BJ (cell line): ENCODE data around the gene PRKACA. TPM values are rescaled to one million over a fixed set of nuclear protein-coding genes. Genes with fewer than 3 reads are reported as not detected.

Experiments
- CTCF ChIA-PET: fragments of 350-600 bp; formaldehyde crosslinking; extraction: SDS; loops from one replicate; lab custom pipeline; 2021; ENCODE audit warnings: antibody characterized with exemption, inconsistent platforms; lab: Yijun Ruan, JAX
- POLR2A ChIA-PET: fragments of 300-600 bp; sonication (Branson Sonifier 250); formaldehyde crosslinking; extraction: SDS; loops from one replicate; lab custom pipeline; 2021; ENCODE audit warnings: antibody characterized with exemption; lab: Charles Lee
- DNase-seq: peaks from one replicate; pipeline ENCODE4 v3.0.0-alpha.2; 2011; ENCODE audit warnings: low read depth
- H3K27me3 ChIP-seq: 2 replicates; pipeline ENCODE4 v1.6.0; 2011; ENCODE audit warnings: low read length; ENCODE audit not compliant: control insufficient read depth, insufficient read depth
- H3K36me3 ChIP-seq: 2 replicates; pipeline ENCODE4 v1.5.1; 2011; ENCODE audit warnings: low read length; ENCODE audit not compliant: control insufficient read depth, insufficient read depth
- H3K4me3 ChIP-seq: 2 replicates; pipeline ENCODE4 v1.5.1; 2011; ENCODE audit warnings: low read depth, mild to moderate bottlenecking, control low read depth, low read length
- polyA minus RNA-seq: library from RNA; depleted of rRNA, polyadenylated mRNA; stranded (reverse); fragments of >200 nt; gene quantifications from 2 replicates; pipeline ENCODE4 v1.2.3, GENCODE V29; 2011; rRNA and poly(A)+ RNA removed
- polyA plus RNA-seq: library from polyadenylated mRNA; depleted of rRNA; stranded (reverse); fragments of >200 nt; gene quantifications from 2 replicates; pipeline ENCODE4 v1.2.3, GENCODE V29; 2011; rRNA removed
- TF ChIP-seq, protein P1 (sequence below): IDR thresholded peaks from 2 replicates; pipeline ENCODE4 v1.5.1; 2011; ENCODE audit warnings: low read depth, mild to moderate bottlenecking, control low read depth, inconsistent platforms, low read length, moderate library complexity; ENCODE audit not compliant: insufficient read depth

PRKACA gene
- 15.6 and 35.4 TPM in 2 replicates for polyA plus RNA-seq
- polyA minus RNA-seq, result 19.2 and 27.1 TPM in 2 replicates

DNA sequence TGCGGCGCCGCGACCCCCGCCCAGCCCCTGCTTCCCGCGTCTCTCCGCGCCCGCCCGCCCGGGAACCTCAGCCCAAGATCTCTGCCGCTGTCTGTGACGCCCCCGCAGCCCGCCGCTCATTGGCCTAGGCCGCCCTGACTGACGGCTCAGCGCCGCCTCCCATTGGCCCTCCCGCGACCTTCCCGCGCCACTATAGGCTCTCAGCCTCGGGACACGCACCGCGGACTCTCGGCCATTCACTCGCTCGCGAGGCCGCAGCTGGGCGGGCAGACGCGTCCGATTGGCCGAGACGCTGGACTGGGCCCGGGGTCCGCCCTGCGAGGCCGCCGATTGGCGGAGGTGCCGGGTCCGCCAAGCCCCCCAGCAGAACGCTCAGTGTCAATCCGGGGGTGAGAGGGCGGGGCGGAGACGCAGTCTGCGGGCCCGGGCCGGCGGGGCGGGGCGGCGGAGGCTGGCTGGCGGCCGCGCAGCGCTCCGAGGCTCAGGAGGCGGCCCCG is at the start of gene PRKACA:
TSS of gene PRKACA (minus strand) at position 95 of the 497 bp plus-strand sequence. CDS start 215 bp downstream, outside the sequence.
- TF ChIP-seq, protein P1, sequence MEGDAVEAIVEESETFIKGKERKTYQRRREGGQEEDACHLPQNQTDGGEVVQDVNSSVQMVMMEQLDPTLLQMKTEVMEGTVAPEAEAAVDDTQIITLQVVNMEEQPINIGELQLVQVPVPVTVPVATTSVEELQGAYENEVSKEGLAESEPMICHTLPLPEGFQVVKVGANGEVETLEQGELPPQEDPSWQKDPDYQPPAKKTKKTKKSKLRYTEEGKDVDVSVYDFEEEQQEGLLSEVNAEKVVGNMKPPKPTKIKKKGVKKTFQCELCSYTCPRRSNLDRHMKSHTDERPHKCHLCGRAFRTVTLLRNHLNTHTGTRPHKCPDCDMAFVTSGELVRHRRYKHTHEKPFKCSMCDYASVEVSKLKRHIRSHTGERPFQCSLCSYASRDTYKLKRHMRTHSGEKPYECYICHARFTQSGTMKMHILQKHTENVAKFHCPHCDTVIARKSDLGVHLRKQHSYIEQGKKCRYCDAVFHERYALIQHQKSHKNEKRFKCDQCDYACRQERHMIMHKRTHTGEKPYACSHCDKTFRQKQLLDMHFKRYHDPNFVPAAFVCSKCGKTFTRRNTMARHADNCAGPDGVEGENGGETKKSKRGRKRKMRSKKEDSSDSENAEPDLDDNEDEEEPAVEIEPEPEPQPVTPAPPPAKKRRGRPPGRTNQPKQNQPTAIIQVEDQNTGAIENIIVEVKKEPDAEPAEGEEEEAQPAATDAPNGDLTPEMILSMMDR, result no peak
- H3K4me3 ChIP-seq, result peak within 1 kb of the TSS; percentile 85
- H3K36me3 ChIP-seq, result no peaks in the 10 kb centered on the region
- CTCF ChIA-PET, result interaction anchor here (1.0 to 1.3 kb wide), 4 partner anchors 11 to 86 kb away, joined by 3 to 4 read pairs (median 4); partner anchors contain the start of gene IL27RA
- POLR2A ChIA-PET, result no interaction called here
- DNase-seq, result peak; percentile 92
- H3K27me3 ChIP-seq, result no peaks in the 10 kb centered on the region

DNA sequence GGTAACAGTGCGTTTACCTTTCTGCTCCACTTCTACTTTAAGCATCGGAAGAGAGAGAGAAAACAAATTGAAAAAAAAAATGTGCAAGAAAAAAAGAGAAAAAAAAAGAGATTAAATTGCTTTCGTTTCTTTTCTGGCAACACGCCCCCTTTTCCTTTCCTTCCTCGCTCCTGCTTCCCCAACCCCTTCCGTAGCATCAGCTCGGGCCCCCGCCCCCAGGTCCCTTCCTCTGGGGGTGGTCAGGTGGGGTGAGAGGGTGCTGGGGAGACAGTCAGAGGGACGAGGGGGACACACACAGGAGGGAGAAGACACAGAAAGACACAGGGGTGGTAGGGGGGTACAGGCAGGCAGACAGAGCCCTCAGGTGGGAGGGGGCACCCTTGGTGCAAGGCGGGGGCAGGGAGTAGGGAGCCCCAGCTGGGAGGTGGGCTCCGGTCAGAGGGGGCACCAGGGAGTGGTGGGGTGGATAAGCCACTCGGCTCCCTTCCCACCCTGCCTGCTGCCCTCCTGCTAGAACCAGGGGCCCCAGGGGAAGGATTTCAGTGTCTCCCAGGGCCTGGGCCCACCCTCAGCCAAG is 49.5 kb upstream of the PRKACA start:
- TF ChIP-seq, protein P1, result no peak
- ChIA-PET CTCF (interaction anchor here (1.3 to 2.0 kb wide), 3 partner anchors 9 to 181 kb away, joined by 4 to 7 read pairs (median 4); no protein-coding TSS in a partner anchor), POLR2A (no interaction called here)
- H3K27me3 ChIP-seq, result peaks cover 1% of the 10 kb centered on the region; the same call in 1 of the 2 replicates
- H3K36me3 ChIP-seq, result no peaks in the 10 kb centered on the region
- H3K4me3 ChIP-seq, result no peak overlapping the region
- DNase-seq, result no peak

DNA sequence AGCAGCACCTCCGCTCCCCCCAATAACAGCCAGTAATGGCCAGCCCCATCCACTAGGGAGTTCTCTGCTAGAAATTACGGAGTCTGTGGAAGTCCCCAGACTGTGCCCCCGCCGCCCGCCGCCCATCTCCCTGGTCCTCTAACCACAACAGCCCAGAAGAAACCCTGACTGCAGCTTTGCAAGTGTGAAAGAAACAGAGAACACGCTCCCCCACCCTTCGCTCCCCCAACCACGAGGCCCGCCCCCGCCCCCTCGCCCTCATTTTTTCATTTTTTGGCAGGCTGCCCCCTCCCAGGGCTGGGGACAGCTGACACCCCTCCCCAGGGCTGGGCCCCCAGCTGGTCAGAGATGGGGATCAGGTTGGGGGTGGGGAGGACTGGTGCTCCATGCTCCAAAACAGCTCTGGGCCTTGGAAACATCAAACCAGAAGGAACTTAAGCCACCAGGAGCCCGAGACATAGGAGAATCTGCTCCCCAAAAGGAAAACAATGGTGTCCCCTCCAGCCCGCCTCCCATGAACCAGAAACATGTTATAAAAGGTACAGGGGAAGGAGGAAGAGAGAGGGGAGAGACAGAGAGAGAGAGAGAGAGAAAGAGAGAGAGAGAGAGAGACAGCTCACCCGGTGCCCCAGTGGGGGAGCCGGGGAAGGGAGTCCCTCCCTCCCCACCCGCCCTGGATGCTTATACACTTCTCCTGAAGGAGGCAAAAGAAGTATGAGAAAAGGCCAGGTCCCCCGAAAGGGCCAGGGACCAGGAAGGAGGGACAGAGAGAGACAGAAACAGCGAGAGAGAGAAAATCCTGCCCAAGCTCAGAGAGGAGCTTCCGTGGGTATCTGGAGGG is 48.6 kb upstream of the PRKACA start:
- no peak for DNase-seq
- POLR2A ChIA-PET, result no interaction called here
- peaks cover 1% of the 10 kb centered on the region; the same call in 1 of the 2 replicates for H3K27me3 ChIP-seq
- TF ChIP-seq, protein P1, result no peak
- no peaks in the 10 kb centered on the region for H3K36me3 ChIP-seq
- no peak overlapping the region for H3K4me3 ChIP-seq
- CTCF ChIA-PET, result interaction anchor here (1.6 kb wide), 1 partner anchor 10 kb away, joined by 4 read pairs; no protein-coding TSS in a partner anchor

GRCh38 chr19:14164724-14165493 is 47.3 kb upstream of the PRKACA start:
- TF ChIP-seq, protein P1, result no peak
- CTCF ChIA-PET, result interaction anchor here (1.0 kb wide), 1 partner anchor 183 kb away, joined by 3 read pairs; no protein-coding TSS in a partner anchor
- no peaks in the 10 kb centered on the region for H3K36me3 ChIP-seq
- H3K4me3 ChIP-seq, result no peak overlapping the region
- DNase-seq, result no peak
- H3K27me3 ChIP-seq, result peaks cover 1% of the 10 kb centered on the region; the same call in 1 of the 2 replicates
- POLR2A ChIA-PET, result no interaction called here
